ENCODE data around the gene RPS25.

- TF ChIP-seq CTCF (IDR thresholded peaks at IDR 0.05): no peak
- peak; percentile 17 for TF ChIP-seq POLR2A (IDR thresholded peaks at IDR 0.05)
Measured at GRCh38 chr11:119024430-119025098, 6.4 kb upstream of the RPS25 start.

Data from right lobe of liver (tissue), 4 donors.